Left lung (tissue), 10 donors: ENCODE data around the gene SART1. TPM values are rescaled to one million over a fixed set of nuclear protein-coding genes. Genes with fewer than 3 reads are reported as not detected.

Experiments
- ATAC-seq: fragments of 200-7000 bp; cut with Tn5 transposase; one replicate; pipeline ENCODE4 v1.9.1; 2020; ENCODE audit warnings: moderate library complexity
- DNase-seq, 4 donors: peaks; one replicate each; pipeline ENCODE4 v3.0.0-alpha.2; 2013 to 2020
- H3K27ac ChIP-seq, 2 donors: fragments of 200-600 bp; sonication (generic) in 1 of 2; one replicate each; pipeline versions ENCODE4 v1.5.0 to v1.8.0; 2020 to 2021
- H3K27me3 ChIP-seq, 2 donors: fragments of 200-600 bp; sonication (generic) in 1 of 2; one replicate each; pipeline versions ENCODE4 v1.5.0 to v1.8.0; 2020 to 2021
- H3K36me3 ChIP-seq, 2 donors: fragments of 200-600 bp; sonication (generic) in 1 of 2; one replicate each; pipeline versions ENCODE4 v1.5.0 to v1.8.0; 2020 to 2021
- H3K4me1 ChIP-seq, 2 donors: fragments of 200-600 bp; one replicate each; pipeline ENCODE4 v1.8.0; 2021
- H3K4me3 ChIP-seq, 2 donors: fragments of 200-600 bp; sonication (generic) in 1 of 2; one replicate each; pipeline versions ENCODE4 v1.5.0 to v1.8.0; 2020 to 2021; ENCODE audit warnings: mild to moderate bottlenecking in 1 of 2
- H3K9me3 ChIP-seq, 2 donors: fragments of 200-600 bp; sonication (generic) in 1 of 2; one replicate each; pipeline versions ENCODE4 v1.5.0 to v1.8.0; 2020 to 2021
- intact Hi-C, 2 donors: fragments of 100-400 bp; cut with DNase I; formaldehyde crosslinking; loops; one replicate each; pipeline versions ENCODE4 v1.11.2 to v1.14.2; 2022
- polyA plus RNA-seq, 6 donors: library from polyadenylated mRNA; unstranded; fragments of 120-200 nt; gene quantifications; one replicate each; pipeline ENCODE4 v1.2.1, GENCODE V29; 2013; ENCODE audit not compliant: insufficient read length in 6 of 6
- total RNA-seq, 2 donors: library from RNA; stranded (reverse); fragmentation: NEBNext Ultra II Directional; extraction: Animal tissue kit (Norgen Biotek cat#: 25700); gene quantifications; one replicate each; pipeline ENCODE4 v1.2.1, GENCODE V29; 2021
- TF ChIP-seq, protein P1 (sequence below), 2 donors: fragments of 200-600 bp; sonication (generic) in 1 of 2; IDR thresholded peaks; one replicate each; pipeline versions ENCODE4 v1.5.0 to v1.8.0; 2021; ENCODE audit warnings: antibody characterized with exemption in 2 of 2
- donor health status: DM: no; HTN: yes; CAD: no.
- donor health status: DM: no; HTN: no; CAD: no.

The SART1 gene
- total and polyA plus RNA-seq, 8 donors, result 34.1 to 55.4 (median 46.3) TPM

DNA sequence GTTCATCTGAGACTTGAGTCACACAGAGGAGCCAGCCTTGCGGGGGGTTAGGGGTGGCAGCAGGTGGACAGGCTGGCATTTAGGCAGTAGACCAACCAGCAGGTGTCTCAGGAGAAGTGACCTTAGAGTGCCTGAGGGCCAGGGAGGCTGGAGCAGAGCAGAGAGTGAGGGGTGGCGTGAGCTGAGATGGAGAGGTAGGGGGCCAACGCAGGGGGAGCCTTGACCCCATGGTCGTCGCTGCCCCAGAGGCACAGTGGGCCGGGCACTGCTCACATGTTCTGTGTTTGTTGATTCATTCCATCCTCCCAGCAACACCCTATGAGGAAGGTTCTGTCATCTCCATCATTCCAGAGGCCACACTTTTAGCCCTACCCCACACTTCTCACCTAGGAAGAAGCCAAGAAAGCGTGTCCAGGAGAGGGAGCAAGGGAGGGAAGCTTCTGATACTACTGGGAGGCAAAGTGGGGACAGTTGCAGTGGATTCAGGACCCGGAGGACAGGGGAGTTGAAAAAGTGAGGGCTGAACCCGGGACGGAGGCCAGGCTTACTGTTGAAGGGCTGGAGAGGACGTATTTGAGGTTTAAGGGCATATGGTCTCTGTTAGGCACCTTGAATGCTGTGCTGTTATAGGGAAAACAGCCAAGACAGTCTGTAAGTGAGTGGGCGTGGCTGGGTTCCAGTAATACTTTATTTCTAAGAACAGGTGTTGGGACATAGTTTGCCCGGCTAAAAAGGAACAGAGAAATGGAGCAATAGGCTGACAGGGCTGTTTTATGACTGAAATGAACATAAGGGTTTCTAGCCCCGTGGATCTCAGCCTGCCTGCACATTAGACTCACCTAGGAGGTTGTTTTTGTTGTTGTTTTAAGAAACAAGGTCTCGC is 7.3 kb downstream of the SART1 start:
- peaks cover 0 to 85% of the 10 kb centered on the region in 2 donors for H3K36me3 ChIP-seq
- H3K4me1 ChIP-seq, result peaks cover 5 to 31% of the 10 kb centered on the region in 2 donors
- TF ChIP-seq, protein P1, sequence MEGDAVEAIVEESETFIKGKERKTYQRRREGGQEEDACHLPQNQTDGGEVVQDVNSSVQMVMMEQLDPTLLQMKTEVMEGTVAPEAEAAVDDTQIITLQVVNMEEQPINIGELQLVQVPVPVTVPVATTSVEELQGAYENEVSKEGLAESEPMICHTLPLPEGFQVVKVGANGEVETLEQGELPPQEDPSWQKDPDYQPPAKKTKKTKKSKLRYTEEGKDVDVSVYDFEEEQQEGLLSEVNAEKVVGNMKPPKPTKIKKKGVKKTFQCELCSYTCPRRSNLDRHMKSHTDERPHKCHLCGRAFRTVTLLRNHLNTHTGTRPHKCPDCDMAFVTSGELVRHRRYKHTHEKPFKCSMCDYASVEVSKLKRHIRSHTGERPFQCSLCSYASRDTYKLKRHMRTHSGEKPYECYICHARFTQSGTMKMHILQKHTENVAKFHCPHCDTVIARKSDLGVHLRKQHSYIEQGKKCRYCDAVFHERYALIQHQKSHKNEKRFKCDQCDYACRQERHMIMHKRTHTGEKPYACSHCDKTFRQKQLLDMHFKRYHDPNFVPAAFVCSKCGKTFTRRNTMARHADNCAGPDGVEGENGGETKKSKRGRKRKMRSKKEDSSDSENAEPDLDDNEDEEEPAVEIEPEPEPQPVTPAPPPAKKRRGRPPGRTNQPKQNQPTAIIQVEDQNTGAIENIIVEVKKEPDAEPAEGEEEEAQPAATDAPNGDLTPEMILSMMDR (IDR thresholded peaks at IDR 0.05), result no peak
- peak; percentile 87 for ATAC-seq
- H3K27me3 ChIP-seq, result no peaks in the 10 kb centered on the region
- DNase-seq, result no peak
- no peak overlapping the region for H3K4me3 ChIP-seq
- H3K27ac ChIP-seq, result peak overlapping the region in 1 of 2 donors; percentile 87
- H3K9me3 ChIP-seq, result no peaks in the 10 kb centered on the region
- intact Hi-C loops, result no loop called here

DNA sequence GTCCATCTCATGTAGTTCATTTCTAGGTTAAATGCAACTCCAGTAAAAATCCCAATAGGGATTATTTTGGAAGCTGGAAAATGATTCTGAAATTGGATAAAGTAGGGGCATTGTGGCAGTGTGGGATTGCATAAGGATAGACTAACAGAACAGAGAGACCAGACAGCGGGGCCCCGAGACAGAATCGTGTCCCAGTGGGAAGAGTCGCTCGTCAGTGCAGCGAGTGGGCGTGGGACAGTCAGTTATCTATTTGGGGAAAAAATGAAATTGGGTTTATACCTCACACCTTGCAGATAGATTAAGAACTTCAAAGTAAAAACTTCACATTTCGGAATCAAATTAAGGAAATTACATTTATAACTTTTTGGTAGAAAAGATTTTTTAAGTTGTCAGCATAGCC is 10.6 kb downstream of the SART1 start:
- intact Hi-C loops, result no loop called here
- no peak overlapping the region for H3K27ac ChIP-seq
- H3K36me3 ChIP-seq, result peaks cover 0 to 72% of the 10 kb centered on the region in 2 donors
- H3K4me1 ChIP-seq, result peaks cover 5 to 26% of the 10 kb centered on the region in 2 donors
- H3K4me3 ChIP-seq, result no peak overlapping the region
- DNase-seq (no peak), ATAC-seq (no peak)
- no peaks in the 10 kb centered on the region for H3K27me3 ChIP-seq
- TF ChIP-seq, protein P1 (IDR thresholded peaks at IDR 0.05), result no peak
- no peaks in the 10 kb centered on the region for H3K9me3 ChIP-seq

DNA sequence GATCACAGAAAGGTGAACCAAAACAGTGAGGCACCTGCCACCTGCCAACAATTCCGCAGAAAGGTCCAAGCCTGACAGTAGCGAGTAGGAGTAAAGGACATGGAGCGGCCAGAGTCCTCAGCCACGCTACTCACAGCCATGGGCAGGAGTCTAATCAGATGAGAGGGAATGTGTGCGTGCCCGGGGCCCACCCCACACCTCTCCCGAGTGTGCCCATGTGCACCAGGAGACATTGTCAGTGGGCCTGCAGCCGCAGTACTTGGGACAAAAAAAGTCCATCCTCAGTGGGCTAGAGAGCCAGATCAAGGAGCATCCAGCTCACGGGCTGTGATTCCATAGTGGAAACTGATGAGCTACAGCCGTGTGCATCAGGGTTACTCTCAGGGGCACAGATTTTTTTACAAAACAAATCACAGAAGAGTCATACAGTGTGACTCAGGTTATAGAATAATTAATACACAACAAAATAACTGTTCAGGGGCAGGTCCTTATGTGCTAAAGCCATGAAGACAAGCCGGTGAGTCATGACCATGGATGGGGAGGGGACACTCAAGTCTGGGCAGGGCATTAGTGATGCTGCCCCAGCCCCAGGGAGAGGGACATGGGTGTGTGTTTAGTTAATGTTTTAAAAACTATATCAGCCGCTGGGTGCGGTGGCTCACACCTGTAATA is 12.0 kb downstream of the SART1 start:
- Histone ChIP-seq H3K27me3 (no peaks in the 10 kb centered on the region), H3K27ac (no peak overlapping the region), H3K36me3 (peaks cover 0 to 72% of the 10 kb centered on the region in 2 donors), H3K4me3 (no peak overlapping the region), H3K4me1 (peaks cover 5 to 20% of the 10 kb centered on the region in 2 donors), H3K9me3 (no peaks in the 10 kb centered on the region)
- intact Hi-C loops, result no loop called here
- ATAC-seq (no peak), DNase-seq (no peak)
- TF ChIP-seq, protein P1 (IDR thresholded peaks at IDR 0.05), result no peak

DNA sequence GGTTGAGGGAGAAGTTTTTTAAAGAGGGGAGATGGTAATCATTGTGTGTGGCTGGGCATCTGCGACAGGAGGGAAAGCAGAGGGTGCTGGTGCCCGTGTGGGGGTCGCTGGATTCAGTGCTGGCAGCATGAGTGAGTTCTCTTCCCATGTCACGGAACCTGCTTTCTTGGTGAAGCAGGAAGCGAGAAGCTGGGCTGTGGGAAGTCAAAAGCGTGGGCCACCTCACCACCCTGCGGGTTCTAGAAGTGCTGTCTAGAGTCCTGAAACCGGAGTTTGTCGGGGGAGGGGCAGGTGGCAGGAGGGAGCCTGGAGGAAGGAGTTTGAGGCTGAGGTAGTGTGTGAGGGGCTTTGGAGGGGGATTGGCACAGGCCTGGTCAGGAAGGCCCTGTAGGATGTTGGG is 14.2 kb downstream of the SART1 start:
- no peak overlapping the region for H3K27ac ChIP-seq
- TF ChIP-seq, protein P1 (IDR thresholded peaks at IDR 0.05), result no peak
- DNase-seq (no peak), ATAC-seq (no peak)
- H3K4me1 ChIP-seq, result no peaks in the 10 kb centered on the region
- no peaks in the 10 kb centered on the region for H3K9me3 ChIP-seq
- H3K27me3 ChIP-seq, result no peaks in the 10 kb centered on the region
- no peak overlapping the region for H3K4me3 ChIP-seq
- intact Hi-C loops, result no loop called here
- peaks cover 0 to 69% of the 10 kb centered on the region in 2 donors for H3K36me3 ChIP-seq
